CD4-positive, CD25-positive, alpha-beta regulatory T cell (primary cell): ENCODE results near the gene PLCL1. TPM values are rescaled to one million over a fixed set of nuclear protein-coding genes. Genes with fewer than 3 reads are reported as not detected.

Experiments used
- ATAC-seq, 2 donors: fragments of 150-1000 bp; cut with Tn5 transposase; one replicate each; pipeline ENCODE4 v1.10.0; 2021; ENCODE audit warnings: low read depth in 2 of 2, moderate number of reproducible peaks in 2 of 2, moderate library complexity in 1 of 2
- DNase-seq, 3 donors: peaks; one replicate each; pipeline versions ENCODE4 v3.0.0 to v3.0.0-alpha.2; 2012 to 2022; ENCODE audit warnings: mixed read lengths in 1 of 3
- H3K27ac ChIP-seq: one replicate; pipeline ENCODE4 v1.7.0; 2013; ENCODE audit warnings: mild to moderate bottlenecking, low read length; ENCODE audit not compliant: insufficient read depth, poor library complexity, severe bottlenecking
- H3K27me3 ChIP-seq: one replicate; pipeline ENCODE4 v1.7.0; 2013; ENCODE audit warnings: low read length; ENCODE audit not compliant: control insufficient read depth, insufficient read depth
- H3K36me3 ChIP-seq: one replicate; pipeline ENCODE4 v1.7.0; 2013; ENCODE audit warnings: mild to moderate bottlenecking, low read length, moderate library complexity; ENCODE audit not compliant: control insufficient read depth, insufficient read depth
- H3K4me1 ChIP-seq: 2 replicates; pipeline ENCODE4 v1.7.0; 2013; ENCODE audit warnings: mild to moderate bottlenecking, low read length; ENCODE audit not compliant: insufficient read depth, control insufficient read depth, poor library complexity, severe bottlenecking
- H3K4me3 ChIP-seq: one replicate; pipeline ENCODE4 v1.7.0; 2013; ENCODE audit warnings: low read depth, mild to moderate bottlenecking, low read length, moderate library complexity
- H3K9me3 ChIP-seq, 2 experiments: 1 replicate in 1 of 2; 2 replicates in 1 of 2; pipeline ENCODE4 v1.7.0; 2013; ENCODE audit warnings: low read length in 2 of 2, mild to moderate bottlenecking in 1 of 2, moderate library complexity in 1 of 2; ENCODE audit not compliant: control insufficient read depth in 2 of 2
- H3K27ac Mint-ChIP-seq, 3 donors: one replicate each; pipeline ENCODE4 v1.8.0; 2020 to 2022; ENCODE audit warnings: mild to moderate bottlenecking in 3 of 3, mixed read lengths in 3 of 3, moderate library complexity in 2 of 3
- H3K27me3 Mint-ChIP-seq: one replicate; pipeline ENCODE4 v1.8.0; 2022; ENCODE audit warnings: mild to moderate bottlenecking, mixed read lengths
- H3K36me3 Mint-ChIP-seq: one replicate; pipeline ENCODE4 v1.8.0; 2020; ENCODE audit warnings: mixed read lengths
- H3K4me1 Mint-ChIP-seq, 4 donors: one replicate each; pipeline ENCODE4 v1.8.0; 2020 to 2022; ENCODE audit warnings: mixed read lengths in 4 of 4, mild to moderate bottlenecking in 1 of 4
- H3K4me3 Mint-ChIP-seq, 4 donors: one replicate each; pipeline ENCODE4 v1.8.0; 2020 to 2022; ENCODE audit warnings: mild to moderate bottlenecking in 4 of 4, mixed read lengths in 4 of 4, moderate library complexity in 3 of 4
- H3K9me3 Mint-ChIP-seq, 7 donors: one replicate each; pipeline ENCODE4 v1.8.0; 2020 to 2022; ENCODE audit warnings: mixed read lengths in 7 of 7, mild to moderate bottlenecking in 3 of 7, moderate library complexity in 2 of 7
- polyA plus RNA-seq, 4 donors: library from polyadenylated mRNA; unstranded; fragments of 300-500 nt; fragmentation: Illumina TruSeq; gene quantifications; one replicate each; pipeline ENCODE4 v1.2.3, GENCODE V29; 2021
- total RNA-seq: library from RNA; stranded (reverse); gene quantifications from one replicate; pipeline ENCODE4 v1.2.3, GENCODE V29; 2022

PLCL1 gene
- total and polyA plus RNA-seq, 5 donors from 2014 or later = 17.3 to 37.8 (median 19.2) TPM

DNA sequence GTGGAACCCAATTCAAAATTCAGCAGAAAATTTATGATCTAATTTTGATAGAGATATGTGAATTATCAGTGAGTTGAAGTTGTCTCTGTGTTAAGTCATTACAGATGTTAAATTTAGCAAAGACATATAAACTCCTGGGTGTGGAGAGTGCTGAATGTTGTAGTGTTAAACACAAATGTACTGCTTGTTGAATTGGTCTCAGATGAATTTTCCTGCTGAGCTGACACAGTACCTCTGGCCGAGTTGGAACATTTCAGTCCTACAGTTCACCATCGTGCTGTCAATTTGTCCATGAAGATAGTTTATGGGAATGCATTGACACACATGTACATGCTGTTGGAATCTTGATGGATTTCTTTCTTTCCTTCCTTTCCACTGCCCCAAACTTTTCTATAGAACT, 255.9 kb downstream of the PLCL1 start:
- no peaks in the 10 kb centered on the region for H3K36me3 ChIP-seq
- no peaks in the 10 kb centered on the region for H3K9me3 ChIP-seq
- peaks cover 4% of the 10 kb centered on the region for H3K36me3 Mint-ChIP-seq
- H3K27ac Mint-ChIP-seq = no peak overlapping the region
- H3K4me1 Mint-ChIP-seq = peaks cover 0 to 58% (median 41%) of the 10 kb centered on the region in 4 donors
- H3K4me3 Mint-ChIP-seq = no peak overlapping the region
- ATAC-seq = no peak
- no peak overlapping the region for H3K27ac ChIP-seq
- peaks cover 0 to 2% (median 0%) of the 10 kb centered on the region in 7 donors for H3K9me3 Mint-ChIP-seq
- no peak overlapping the region for H3K4me3 ChIP-seq
- H3K4me1 ChIP-seq = no peaks in the 10 kb centered on the region
- DNase-seq = no peak
- H3K27me3 ChIP-seq = no peaks in the 10 kb centered on the region
- H3K27me3 Mint-ChIP-seq = no peaks in the 10 kb centered on the region

DNA sequence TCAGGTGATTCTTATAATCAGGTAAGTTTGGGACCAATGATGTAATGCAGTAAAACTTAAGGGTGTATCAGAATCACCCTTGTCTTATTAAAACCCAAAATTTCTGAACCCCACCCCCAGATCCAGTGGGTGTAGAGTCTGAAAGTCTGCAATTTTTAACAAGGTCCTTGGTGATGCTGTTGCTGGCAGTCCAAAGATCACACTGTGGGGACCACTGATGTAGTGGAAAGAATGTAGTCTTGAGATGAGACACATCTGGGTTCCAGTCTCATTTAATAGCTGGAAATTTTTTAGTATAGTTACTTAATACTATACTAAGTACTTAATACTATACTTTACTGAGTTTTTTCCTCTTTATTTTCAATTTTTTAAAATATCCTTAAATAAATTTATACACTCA, 258.4 kb downstream of the PLCL1 start:
- H3K9me3 Mint-ChIP-seq = peaks cover 0 to 2% (median 0%) of the 10 kb centered on the region in 7 donors
- no peaks in the 10 kb centered on the region for H3K27me3 ChIP-seq
- no peaks in the 10 kb centered on the region for H3K9me3 ChIP-seq
- H3K36me3 Mint-ChIP-seq = peaks cover 4% of the 10 kb centered on the region
- no peaks in the 10 kb centered on the region for H3K27me3 Mint-ChIP-seq
- H3K4me1 ChIP-seq = no peaks in the 10 kb centered on the region
- no peak overlapping the region for H3K4me3 Mint-ChIP-seq
- no peak overlapping the region for H3K27ac ChIP-seq
- no peak overlapping the region for H3K27ac Mint-ChIP-seq
- no peak for DNase-seq
- ATAC-seq = no peak
- H3K36me3 ChIP-seq = no peaks in the 10 kb centered on the region
- no peak overlapping the region for H3K4me3 ChIP-seq
- peaks cover 15 to 50% (median 46%) of the 10 kb centered on the region in 4 donors for H3K4me1 Mint-ChIP-seq

DNA sequence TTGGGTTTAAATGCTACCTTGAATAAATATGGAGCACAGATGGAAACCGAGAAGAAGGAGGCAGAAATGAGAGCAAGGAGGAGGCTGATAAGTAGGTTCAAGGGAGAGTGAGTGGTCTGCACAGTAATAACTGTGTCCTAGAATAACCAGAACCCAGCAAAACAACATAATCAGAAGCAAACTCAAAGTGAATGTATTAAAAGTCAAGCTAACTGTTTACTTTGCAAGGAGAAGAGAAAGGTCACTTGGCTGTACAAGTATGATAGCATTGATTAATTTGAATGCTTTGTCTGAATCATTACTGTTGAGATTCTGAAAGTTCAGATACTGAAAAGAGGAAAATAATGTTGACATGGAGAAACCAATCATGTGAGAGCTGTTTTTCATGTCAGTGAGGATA, 258.8 kb downstream of the PLCL1 start:
- no peak overlapping the region for H3K27ac Mint-ChIP-seq
- no peak for ATAC-seq
- H3K4me3 Mint-ChIP-seq = no peak overlapping the region

DNA sequence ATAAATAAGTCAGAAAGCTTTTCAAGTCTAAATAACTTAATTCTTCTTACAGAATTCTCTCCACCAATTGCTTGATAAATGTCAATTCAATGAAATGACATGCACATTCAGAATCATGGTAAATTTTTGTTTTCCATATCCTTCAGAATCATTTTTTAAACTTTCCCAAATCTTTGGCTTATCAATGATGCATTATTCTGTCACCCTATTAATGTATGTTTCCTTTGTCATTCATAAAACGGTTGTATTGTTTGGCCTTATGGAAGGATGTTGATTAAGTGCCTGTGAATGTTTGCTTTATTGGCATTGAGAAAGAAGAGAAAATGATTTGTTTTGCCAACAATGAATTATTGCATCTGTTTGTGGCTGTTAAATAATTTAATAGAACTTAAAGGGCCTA, 260.9 kb downstream of the PLCL1 start:
- no peak for ATAC-seq
- H3K4me1 Mint-ChIP-seq = peaks cover 15 to 38% (median 32%) of the 10 kb centered on the region in 4 donors

More for the DNA sequence above, 258.8 kb downstream of the PLCL1 start:
- Histone ChIP-seq H3K4me3 (no peak overlapping the region), H3K36me3 (no peaks in the 10 kb centered on the region), H3K4me1 (no peaks in the 10 kb centered on the region), H3K27me3 (no peaks in the 10 kb centered on the region), H3K27ac (no peak overlapping the region), H3K9me3 (no peaks in the 10 kb centered on the region)
- Mint-ChIP-seq H3K9me3 (peaks cover 0 to 2% (median 0%) of the 10 kb centered on the region in 7 donors), H3K36me3 (peaks cover 4% of the 10 kb centered on the region), H3K27me3 (no peaks in the 10 kb centered on the region), H3K4me1 (peaks cover 15 to 49% (median 46%) of the 10 kb centered on the region in 4 donors)
- DNase-seq = no peak

DNA sequence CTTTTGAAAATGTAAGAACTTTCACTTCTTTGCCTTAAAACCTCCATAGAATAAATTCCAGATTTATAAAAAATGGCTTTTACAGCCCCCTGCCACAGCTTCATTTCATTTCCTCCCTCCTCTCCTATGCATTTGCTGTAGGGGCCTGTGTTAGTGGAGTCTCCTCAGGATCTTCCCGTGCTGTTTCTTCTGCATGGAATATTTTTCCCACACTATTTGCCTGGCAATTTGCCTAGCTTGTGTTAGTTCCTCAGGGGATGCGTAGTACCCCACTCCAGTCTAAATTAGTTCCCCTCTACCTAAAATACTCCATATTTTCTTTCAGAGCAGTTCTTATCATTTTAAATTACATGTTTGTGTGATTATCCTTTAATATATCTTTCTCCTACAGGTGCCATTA, 262.2 kb downstream of the PLCL1 start:
- Mint-ChIP-seq H3K27ac (peak overlapping the region; percentile 10 to 81 (median 76)), H3K9me3 (peaks cover 0 to 2% (median 0%) of the 10 kb centered on the region in 7 donors), H3K4me1 (peaks cover 15 to 34% (median 31%) of the 10 kb centered on the region in 4 donors), H3K4me3 (no peak overlapping the region), H3K27me3 (no peaks in the 10 kb centered on the region), H3K36me3 (no peaks in the 10 kb centered on the region)
- no peaks in the 10 kb centered on the region for H3K4me1 ChIP-seq
- H3K9me3 ChIP-seq = no peaks in the 10 kb centered on the region
- ATAC-seq (no peak), DNase-seq (no peak)
- H3K27me3 ChIP-seq = no peaks in the 10 kb centered on the region
- H3K4me3 ChIP-seq = no peak overlapping the region
- H3K27ac ChIP-seq = no peak overlapping the region
- no peaks in the 10 kb centered on the region for H3K36me3 ChIP-seq

More for the DNA sequence above, 260.9 kb downstream of the PLCL1 start:
- Histone ChIP-seq H3K27me3 (no peaks in the 10 kb centered on the region), H3K27ac (no peak overlapping the region), H3K4me1 (no peaks in the 10 kb centered on the region), H3K36me3 (no peaks in the 10 kb centered on the region), H3K9me3 (no peaks in the 10 kb centered on the region), H3K4me3 (no peak overlapping the region)
- H3K27ac Mint-ChIP-seq = no peak overlapping the region
- DNase-seq = no peak
- no peaks in the 10 kb centered on the region for H3K27me3 Mint-ChIP-seq
- no peak overlapping the region for H3K4me3 Mint-ChIP-seq
- H3K9me3 Mint-ChIP-seq = peaks cover 0 to 2% (median 0%) of the 10 kb centered on the region in 7 donors
- H3K36me3 Mint-ChIP-seq = no peaks in the 10 kb centered on the region

DNA sequence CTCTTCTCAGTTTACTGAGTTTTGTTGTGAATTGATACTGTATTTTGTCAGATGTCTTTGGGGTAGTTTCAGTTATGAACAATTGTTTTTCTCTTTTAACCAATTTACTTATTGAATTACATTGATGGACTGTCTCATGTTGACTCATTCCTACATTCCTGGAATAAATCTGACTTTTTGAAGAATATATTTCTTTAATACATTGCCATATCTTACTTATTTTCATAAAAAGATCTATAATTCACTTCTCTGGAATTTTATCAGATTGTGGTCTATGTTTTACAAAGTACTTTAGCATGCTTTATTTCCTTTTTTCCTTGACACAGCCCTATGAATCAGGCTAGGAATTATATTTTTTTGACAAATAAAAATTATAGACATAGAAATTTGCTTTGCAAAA, 268.3 kb downstream of the PLCL1 start:
- Histone ChIP-seq H3K4me3 (no peak overlapping the region), H3K4me1 (no peaks in the 10 kb centered on the region), H3K27ac (no peak overlapping the region), H3K36me3 (no peaks in the 10 kb centered on the region), H3K9me3 (no peaks in the 10 kb centered on the region), H3K27me3 (no peaks in the 10 kb centered on the region)
- Mint-ChIP-seq H3K27me3 (no peaks in the 10 kb centered on the region), H3K4me1 (peaks cover 4 to 9% (median 8%) of the 10 kb centered on the region in 4 donors), H3K4me3 (no peak overlapping the region), H3K36me3 (peaks cover 16% of the 10 kb centered on the region), H3K9me3 (peaks cover 0 to 2% (median 0%) of the 10 kb centered on the region in 7 donors), H3K27ac (no peak overlapping the region)
- no peak for ATAC-seq
- DNase-seq = no peak

DNA sequence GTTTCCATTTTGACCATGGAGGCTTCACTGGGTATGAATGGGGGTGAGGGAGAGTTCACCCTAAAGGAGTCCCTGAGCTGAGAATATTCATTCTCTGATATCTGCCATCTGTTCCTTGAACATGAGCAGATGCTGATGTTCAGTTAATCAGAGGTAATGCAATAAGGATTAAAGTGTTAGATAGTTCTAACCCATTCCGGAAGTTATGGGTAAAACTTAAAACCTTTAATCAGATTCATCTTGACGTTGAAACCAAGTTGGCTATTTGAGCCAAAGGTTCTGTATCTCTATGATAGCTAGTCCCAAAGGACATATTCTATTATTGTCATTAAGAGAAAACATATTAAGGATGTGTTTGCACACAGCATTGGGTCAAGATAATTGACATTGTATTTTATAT, 268.9 kb downstream of the PLCL1 start:
- ATAC-seq (no peak), DNase-seq (no peak)
- H3K36me3 Mint-ChIP-seq = peaks cover 16% of the 10 kb centered on the region
- peaks cover 0 to 2% (median 0%) of the 10 kb centered on the region in 7 donors for H3K9me3 Mint-ChIP-seq
- H3K4me1 Mint-ChIP-seq = peaks cover 8 to 12% (median 10%) of the 10 kb centered on the region in 4 donors
- Histone ChIP-seq H3K4me3 (no peak overlapping the region), H3K9me3 (no peaks in the 10 kb centered on the region), H3K36me3 (no peaks in the 10 kb centered on the region), H3K27me3 (no peaks in the 10 kb centered on the region), H3K27ac (no peak overlapping the region), H3K4me1 (no peaks in the 10 kb centered on the region)
- H3K27ac Mint-ChIP-seq = peak overlapping the region in 1 of 3 donors; percentile 34
- H3K4me3 Mint-ChIP-seq = no peak overlapping the region
- H3K27me3 Mint-ChIP-seq = no peaks in the 10 kb centered on the region

DNA sequence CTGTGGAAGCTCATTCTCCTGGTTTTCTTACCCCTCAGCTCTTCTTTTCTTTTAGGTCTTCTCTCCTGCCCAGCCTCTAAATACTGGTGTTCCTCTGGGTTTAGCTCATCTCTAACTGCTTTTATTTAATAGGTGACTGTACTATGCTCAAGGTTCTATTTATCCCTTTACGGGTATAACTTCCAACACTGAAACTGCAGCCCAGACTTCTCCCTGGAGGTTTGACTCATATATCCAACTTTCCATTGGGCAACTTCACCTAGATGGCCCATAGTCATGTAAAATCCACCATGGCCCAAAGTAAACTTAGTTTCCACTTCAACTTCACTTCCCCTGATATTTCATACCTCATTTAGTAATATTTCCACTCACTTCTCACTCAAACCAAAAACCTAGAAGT, 273.1 kb downstream of the PLCL1 start:
- peaks cover 16% of the 10 kb centered on the region for H3K36me3 Mint-ChIP-seq
- peaks cover 8 to 20% (median 14%) of the 10 kb centered on the region in 4 donors for H3K4me1 Mint-ChIP-seq
- H3K27me3 ChIP-seq = no peaks in the 10 kb centered on the region
- no peak overlapping the region for H3K27ac ChIP-seq
- H3K4me1 ChIP-seq = no peaks in the 10 kb centered on the region
- H3K36me3 ChIP-seq = no peaks in the 10 kb centered on the region
- peaks cover 0 to 2% (median 0%) of the 10 kb centered on the region in 7 donors for H3K9me3 Mint-ChIP-seq
- no peak overlapping the region for H3K27ac Mint-ChIP-seq
- no peak overlapping the region for H3K4me3 Mint-ChIP-seq
- no peak overlapping the region for H3K4me3 ChIP-seq
- ATAC-seq (no peak), DNase-seq (no peak)
- H3K27me3 Mint-ChIP-seq = no peaks in the 10 kb centered on the region
- no peaks in the 10 kb centered on the region for H3K9me3 ChIP-seq
